CD4-positive, alpha-beta memory T cell (primary cell): ENCODE measurements around the gene SSH2. TPM values are rescaled to one million over a fixed set of nuclear protein-coding genes. Genes with fewer than 3 reads are reported as not detected.

Experiments used
- CTCF ChIA-PET: fragments of 350-600 bp; sonication (Branson Sonifier 250); formaldehyde crosslinking; loops from one replicate; lab custom pipeline; 2021; ENCODE audit warnings: inconsistent platforms; ENCODE audit not compliant: partially characterized antibody; lab: Charles Lee
- POLR2A ChIA-PET: fragments of 350-600 bp; sonication (Branson Sonifier 250); formaldehyde crosslinking; loops from one replicate; lab custom pipeline; 2021; ENCODE audit not compliant: partially characterized antibody; lab: Charles Lee
- DNase-seq, 5 donors: peaks; one replicate each; pipeline versions ENCODE4 v3.0.0 to v3.0.0-alpha.2; 2020 to 2022; ENCODE audit warnings: mixed read lengths in 1 of 5
- H3K27ac ChIP-seq: one replicate; pipeline ENCODE4 v1.7.0; 2013; ENCODE audit warnings: low read depth, low read length
- H3K27me3 ChIP-seq: 2 replicates; pipeline ENCODE4 v1.7.0; 2013; ENCODE audit warnings: mild to moderate bottlenecking, low read length, moderate library complexity; ENCODE audit not compliant: insufficient read depth
- H3K36me3 ChIP-seq: 2 replicates; pipeline ENCODE4 v1.7.0; 2013; ENCODE audit warnings: mild to moderate bottlenecking, low read length, moderate library complexity; ENCODE audit not compliant: insufficient read depth
- H3K4me1 ChIP-seq: 2 replicates; pipeline ENCODE4 v1.7.0; 2013; ENCODE audit warnings: mild to moderate bottlenecking, low read length, moderate library complexity; ENCODE audit not compliant: insufficient read depth
- H3K4me3 ChIP-seq, 2 donors: one replicate each; pipeline ENCODE4 v1.7.0; 2013; ENCODE audit warnings: low read length in 2 of 2, mild to moderate bottlenecking in 1 of 2
- H3K9me3 ChIP-seq, 2 donors: one replicate each; pipeline ENCODE4 v1.7.0; 2013; ENCODE audit warnings: low read length in 2 of 2, control low read depth in 1 of 2; ENCODE audit not compliant: control insufficient read depth in 1 of 2
- H3K27ac Mint-ChIP-seq, 7 donors: one replicate each; pipeline ENCODE4 v1.8.0; 2020 to 2021; ENCODE audit warnings: mixed read lengths in 7 of 7, mild to moderate bottlenecking in 6 of 7, inconsistent platforms in 3 of 7, moderate library complexity in 3 of 7
- H3K27me3 Mint-ChIP-seq, 2 donors: one replicate each; pipeline ENCODE4 v1.8.0; 2020 to 2021; ENCODE audit warnings: mixed read lengths in 2 of 2
- H3K36me3 Mint-ChIP-seq, 2 donors: one replicate each; pipeline ENCODE4 v1.8.0; 2020 to 2021; ENCODE audit warnings: mixed read lengths in 2 of 2, inconsistent platforms in 1 of 2, mild to moderate bottlenecking in 1 of 2
- H3K4me1 Mint-ChIP-seq, 4 donors: one replicate each; pipeline ENCODE4 v1.8.0; 2020 to 2021; ENCODE audit warnings: mixed read lengths in 4 of 4, mild to moderate bottlenecking in 1 of 4
- H3K4me3 Mint-ChIP-seq, 8 donors: one replicate each; pipeline ENCODE4 v1.8.0; 2020 to 2021; ENCODE audit warnings: mixed read lengths in 8 of 8, mild to moderate bottlenecking in 7 of 8, moderate library complexity in 6 of 8, inconsistent platforms in 3 of 8
- H3K9me3 Mint-ChIP-seq, 8 donors: one replicate each; pipeline ENCODE4 v1.8.0; 2020 to 2021; ENCODE audit warnings: mixed read lengths in 8 of 8, mild to moderate bottlenecking in 5 of 8, inconsistent platforms in 3 of 8, moderate library complexity in 1 of 8
- intact Hi-C: fragments of 100-400 bp; cut with micrococcal nuclease; formaldehyde crosslinking; loops from one replicate; pipeline ENCODE4 v1.15.1; 2023
- polyA plus RNA-seq, 2 donors: library from polyadenylated mRNA; unstranded; fragments of 300-500 nt; fragmentation: Illumina TruSeq; gene quantifications; one replicate each; pipeline ENCODE4 v1.2.3, GENCODE V29; 2021
- total RNA-seq, 2 experiments: library from RNA; stranded (reverse); gene quantifications; one replicate each; pipeline ENCODE4 v1.2.3, GENCODE V29; 2021

Gene SSH2
- total and polyA plus RNA-seq, 4 experiments from 2014 or later = 13.5 to 70.4 (median 54.2) TPM

DNA sequence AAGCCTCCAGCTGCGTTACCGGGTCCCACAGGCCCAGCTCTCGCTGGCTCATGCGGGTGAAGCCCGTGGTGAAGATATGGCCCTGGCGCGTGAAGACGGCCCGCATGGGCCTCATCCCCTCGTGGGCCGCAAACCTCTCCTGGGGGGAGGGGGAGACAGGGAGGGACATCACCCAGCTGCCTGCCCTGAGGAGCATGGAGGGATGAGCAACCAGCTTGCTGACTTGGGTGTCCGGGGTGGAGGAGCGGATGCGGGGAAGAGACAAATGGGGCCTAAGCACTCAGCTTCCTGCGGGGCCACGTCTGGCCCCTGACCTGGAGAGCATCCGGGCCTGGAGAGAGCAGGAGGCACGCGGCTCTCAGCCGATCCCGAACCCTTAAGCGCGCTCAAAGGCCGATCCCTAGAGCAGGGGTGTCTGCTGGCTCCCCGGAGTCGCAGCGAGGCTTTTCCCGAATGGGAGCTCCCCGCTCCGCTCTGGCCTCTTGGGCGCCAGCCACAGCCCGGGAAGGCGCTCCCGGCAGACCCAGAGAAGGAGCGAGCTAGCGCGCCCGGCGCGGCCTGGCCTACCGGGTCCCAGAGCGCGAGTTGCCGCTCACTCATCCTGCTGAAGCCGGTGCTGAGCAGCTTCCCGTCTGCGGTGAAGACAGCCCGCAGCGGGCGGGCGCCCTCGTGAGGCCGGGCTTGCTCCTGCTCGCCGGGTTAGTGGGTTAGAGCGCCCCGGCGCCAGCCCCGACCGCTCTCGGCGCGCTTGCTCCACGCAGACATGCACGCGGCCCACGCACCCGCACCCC, 312.4 kb downstream of the SSH2 start:
- CTCF ChIA-PET = interaction anchor here (0.7 to 22.5 kb wide), 43 partner anchors 8 to 323 kb away, joined by 3 to 523 read pairs (median 5); partner anchors contain the start of genes ABHD15, ANKRD13B, NUFIP2 and SSH2
- Histone ChIP-seq H3K4me3 (peak overlapping the region; percentile 61 to 89), H3K4me1 (peaks cover 65% of the 10 kb centered on the region), H3K27ac (peak overlapping the region; percentile 43), H3K27me3 (no peaks in the 10 kb centered on the region), H3K36me3 (no peaks in the 10 kb centered on the region), H3K9me3 (no peaks in the 10 kb centered on the region)
- POLR2A ChIA-PET = interaction anchor here (0.5 to 6.9 kb wide), 33 partner anchors 8 to 1696 kb away, joined by 3 to 127 read pairs (median 5); partner anchors contain the start of genes ABHD15, ANKRD13B, BLMH and EVI2B
- Mint-ChIP-seq H3K27ac (peak overlapping the region; percentile 69 to 89 (median 81)), H3K4me1 (peaks cover 20 to 54% (median 35%) of the 10 kb centered on the region in 4 donors), H3K36me3 (peaks cover 0 to 1% of the 10 kb centered on the region in 2 donors), H3K27me3 (no peaks in the 10 kb centered on the region), H3K4me3 (peak overlapping the region; percentile 82 to 94 (median 92)), H3K9me3 (no peaks in the 10 kb centered on the region)
- intact Hi-C loops = loop anchor here (1.0 to 10.0 kb wide), 5 partner anchors 89 to 477 kb away; partner anchors contain the start of gene SSH2
- peak; percentile 85 to 90 (median 87) for DNase-seq

GRCh38 chr17:29617125-29617480, 312.9 kb downstream of the SSH2 start:
- POLR2A ChIA-PET = interaction anchor here (0.5 to 6.9 kb wide), 35 partner anchors 8 to 1697 kb away, joined by 3 to 127 read pairs (median 4); partner anchors contain the start of genes ABHD15, ANKRD13B, BLMH and EVI2B
- DNase-seq = peak; percentile 89 to 94 (median 91)
- Histone ChIP-seq H3K27me3 (no peaks in the 10 kb centered on the region), H3K4me3 (peak overlapping the region; percentile 64 to 89), H3K36me3 (no peaks in the 10 kb centered on the region), H3K4me1 (peaks cover 62% of the 10 kb centered on the region), H3K9me3 (no peaks in the 10 kb centered on the region), H3K27ac (peak overlapping the region; percentile 43)
- no peaks in the 10 kb centered on the region for H3K27me3 Mint-ChIP-seq
- peaks cover 20 to 51% (median 33%) of the 10 kb centered on the region in 4 donors for H3K4me1 Mint-ChIP-seq
- peak overlapping the region; percentile 63 to 89 (median 81) for H3K27ac Mint-ChIP-seq
- H3K4me3 Mint-ChIP-seq = peak overlapping the region; percentile 82 to 94 (median 92)
- H3K9me3 Mint-ChIP-seq = no peaks in the 10 kb centered on the region
- intact Hi-C loops = loop anchor here (1.0 to 10.0 kb wide), 4 partner anchors 144 to 478 kb away; partner anchors contain the start of gene SSH2
- H3K36me3 Mint-ChIP-seq = peaks cover 0 to 1% of the 10 kb centered on the region in 2 donors
- CTCF ChIA-PET = interaction anchor here (0.6 to 22.5 kb wide), 44 partner anchors 8 to 323 kb away, joined by 3 to 523 read pairs (median 5); partner anchors contain the start of genes ABHD15, ANKRD13B, NUFIP2 and SSH2

DNA sequence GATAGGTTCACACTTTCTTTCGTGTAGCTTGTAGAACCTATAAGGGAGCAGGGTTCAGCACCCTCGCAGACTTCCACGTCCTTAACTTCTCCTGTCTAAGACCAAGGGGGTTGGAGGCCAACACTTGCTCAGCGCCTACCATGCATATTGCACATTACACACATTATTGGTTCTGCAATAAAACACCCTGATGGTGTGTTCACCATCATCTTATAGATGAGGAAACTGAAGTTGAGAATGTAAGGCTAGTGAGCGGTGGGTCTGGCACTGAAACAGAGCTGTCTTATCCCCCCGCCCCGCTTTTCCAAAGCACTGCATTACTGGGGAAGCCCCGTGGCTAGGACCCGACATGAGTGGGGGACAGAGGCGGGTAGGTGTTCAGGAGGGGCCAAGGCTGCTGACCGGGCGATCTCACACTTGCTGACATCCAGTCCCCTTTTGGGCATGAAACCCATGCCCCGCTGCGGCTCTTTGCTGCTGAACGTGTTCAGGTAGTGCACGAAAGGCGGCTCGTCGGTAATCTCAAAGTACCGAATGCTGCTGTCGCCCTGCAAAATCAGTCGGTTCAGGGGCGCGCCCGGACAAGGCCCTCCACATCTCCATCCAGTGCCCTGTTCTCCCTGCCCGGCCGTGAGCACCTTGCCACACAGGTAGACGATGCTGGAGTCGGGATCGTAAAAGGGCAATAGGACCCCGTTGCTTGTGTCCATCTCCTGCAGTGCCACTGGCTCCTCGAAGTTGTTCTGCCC, 313.6 kb downstream of the SSH2 start:
- Mint-ChIP-seq H3K27me3 (no peaks in the 10 kb centered on the region), H3K9me3 (no peaks in the 10 kb centered on the region), H3K27ac (peak overlapping the region; percentile 11 to 89 (median 63)), H3K4me1 (peaks cover 17 to 45% (median 29%) of the 10 kb centered on the region in 4 donors), H3K36me3 (peaks cover 0 to 1% of the 10 kb centered on the region in 2 donors), H3K4me3 (peak overlapping the region; percentile 88 to 94 (median 92))
- Histone ChIP-seq H3K36me3 (no peaks in the 10 kb centered on the region), H3K4me3 (peak overlapping the region; percentile 64 to 89), H3K27me3 (no peaks in the 10 kb centered on the region), H3K9me3 (no peaks in the 10 kb centered on the region), H3K27ac (no peak overlapping the region), H3K4me1 (peaks cover 57% of the 10 kb centered on the region)
- intact Hi-C loops = loop anchor here (1.0 to 10.0 kb wide), 4 partner anchors 145 to 478 kb away; partner anchors contain the start of gene SSH2
- DNase-seq = peak in 2 of 5 donors; percentile 18 to 22
- ChIA-PET CTCF (interaction anchor here (0.6 to 22.5 kb wide), 40 partner anchors 9 to 322 kb away, joined by 3 to 523 read pairs (median 6); partner anchors contain the start of genes ABHD15, ANKRD13B, NUFIP2 and SSH2), POLR2A (interaction anchor here (0.6 to 6.9 kb wide), 28 partner anchors 9 to 1697 kb away, joined by 3 to 127 read pairs (median 6); partner anchors contain the start of genes ABHD15, ANKRD13B, BLMH and EVI2B)

- Mint-ChIP-seq H3K27ac (peak overlapping the region; percentile 83 to 97 (median 92)), H3K4me1 (peaks cover 17 to 41% (median 29%) of the 10 kb centered on the region in 4 donors), H3K4me3 (peak overlapping the region; percentile 88 to 94 (median 92)), H3K9me3 (no peaks in the 10 kb centered on the region), H3K27me3 (no peaks in the 10 kb centered on the region), H3K36me3 (peaks cover 0 to 1% of the 10 kb centered on the region in 2 donors)
- Histone ChIP-seq H3K36me3 (no peaks in the 10 kb centered on the region), H3K9me3 (no peaks in the 10 kb centered on the region), H3K27ac (peak overlapping the region; percentile 47), H3K4me1 (peaks cover 57% of the 10 kb centered on the region), H3K27me3 (no peaks in the 10 kb centered on the region), H3K4me3 (peak overlapping the region; percentile 89 to 92)
- CTCF ChIA-PET = interaction anchor here (0.6 to 22.5 kb wide), 22 partner anchors 9 to 316 kb away, joined by 3 to 523 read pairs (median 3); partner anchors contain the start of genes ABHD15, ANKRD13B and TP53I13
- POLR2A ChIA-PET = interaction anchor here (0.7 to 6.9 kb wide), 19 partner anchors 9 to 896 kb away, joined by 3 to 127 read pairs (median 4); partner anchors contain the start of genes ABHD15, ANKRD13B, BLMH and GIT1
- peak; percentile 82 to 86 (median 84) for DNase-seq
- intact Hi-C loops = loop anchor here (1.0 to 10.0 kb wide), 3 partner anchors 26 to 479 kb away; partner anchors contain the start of genes GIT1 and TP53I13
Measured at GRCh38 chr17:29615492-29616299, 314.3 kb downstream of the SSH2 start.

- POLR2A ChIA-PET = interaction anchor here (0.7 to 6.9 kb wide), 15 partner anchors 10 to 895 kb away, joined by 3 to 127 read pairs (median 6); partner anchors contain the start of genes ABHD15, ANKRD13B, GIT1 and NUFIP2
- Mint-ChIP-seq H3K9me3 (no peaks in the 10 kb centered on the region), H3K4me1 (peaks cover 17 to 41% (median 29%) of the 10 kb centered on the region in 4 donors), H3K36me3 (peaks cover 0 to 1% of the 10 kb centered on the region in 2 donors), H3K4me3 (peak overlapping the region; percentile 88 to 94 (median 92)), H3K27me3 (no peaks in the 10 kb centered on the region), H3K27ac (peak overlapping the region; percentile 83 to 97 (median 92))
- Histone ChIP-seq H3K9me3 (no peaks in the 10 kb centered on the region), H3K4me3 (peak overlapping the region; percentile 89 to 92), H3K27ac (peak overlapping the region; percentile 47), H3K27me3 (no peaks in the 10 kb centered on the region), H3K36me3 (no peaks in the 10 kb centered on the region), H3K4me1 (peaks cover 57% of the 10 kb centered on the region)
- DNase-seq = peak; percentile 79 to 88 (median 84)
- intact Hi-C loops = loop anchor here (1.0 to 10.0 kb wide), 3 partner anchors 26 to 480 kb away; partner anchors contain the start of genes GIT1 and TP53I13
- CTCF ChIA-PET = interaction anchor here (0.6 to 22.5 kb wide), 15 partner anchors 8 to 316 kb away, joined by 3 to 523 read pairs (median 3); partner anchors contain the start of genes ABHD15, ANKRD13B and TP53I13
Measured at GRCh38 chr17:29615048-29615385, 315.0 kb downstream of the SSH2 start.
